Breast epithelium (tissue), 3 donors: Measurements from ENCODE around the gene MAPT.

Experiments
- POLR2AphosphoS5 ChIP-seq, 3 donors: sonication (generic); formaldehyde crosslinking; IDR thresholded peaks; one replicate each; pipeline ENCODE4 v1.6.1; 2017; ENCODE audit warnings: antibody characterized with exemption in 3 of 3
- TF ChIP-seq, protein P1 (sequence below), 3 donors: fragments of 450-650 bp; IDR thresholded peaks; one replicate each; pipeline ENCODE4 v1.5.1; 2016 to 2017; ENCODE audit warnings: antibody characterized with exemption in 3 of 3, mild to moderate bottlenecking in 3 of 3, moderate library complexity in 3 of 3

DNA sequence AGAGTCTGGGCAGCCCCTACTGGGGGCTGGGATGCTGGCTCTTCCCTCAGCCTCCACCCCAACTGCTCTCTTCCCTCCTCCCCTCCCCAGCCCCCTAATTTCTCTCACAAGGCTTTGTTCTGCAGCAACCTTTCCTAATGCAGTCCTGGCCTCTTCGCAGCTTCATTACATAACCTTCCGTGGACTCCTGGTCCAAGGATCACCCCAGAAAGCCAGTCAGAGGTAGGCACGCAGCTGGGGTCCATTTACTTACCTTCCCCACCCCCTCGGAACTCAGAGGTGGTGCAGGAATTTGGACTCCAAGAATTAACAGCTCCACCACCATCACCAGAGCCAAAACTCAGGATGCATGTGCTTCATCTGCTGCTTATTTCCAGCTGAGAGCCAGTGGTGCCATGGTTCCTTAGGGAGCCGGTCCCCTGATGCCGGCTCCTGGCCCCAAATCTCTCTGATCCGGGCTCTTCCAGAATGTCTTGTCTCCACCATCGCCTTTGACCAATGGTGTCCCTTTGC, 40.9 kb downstream of the MAPT start:
- TF ChIP-seq, protein P1, sequence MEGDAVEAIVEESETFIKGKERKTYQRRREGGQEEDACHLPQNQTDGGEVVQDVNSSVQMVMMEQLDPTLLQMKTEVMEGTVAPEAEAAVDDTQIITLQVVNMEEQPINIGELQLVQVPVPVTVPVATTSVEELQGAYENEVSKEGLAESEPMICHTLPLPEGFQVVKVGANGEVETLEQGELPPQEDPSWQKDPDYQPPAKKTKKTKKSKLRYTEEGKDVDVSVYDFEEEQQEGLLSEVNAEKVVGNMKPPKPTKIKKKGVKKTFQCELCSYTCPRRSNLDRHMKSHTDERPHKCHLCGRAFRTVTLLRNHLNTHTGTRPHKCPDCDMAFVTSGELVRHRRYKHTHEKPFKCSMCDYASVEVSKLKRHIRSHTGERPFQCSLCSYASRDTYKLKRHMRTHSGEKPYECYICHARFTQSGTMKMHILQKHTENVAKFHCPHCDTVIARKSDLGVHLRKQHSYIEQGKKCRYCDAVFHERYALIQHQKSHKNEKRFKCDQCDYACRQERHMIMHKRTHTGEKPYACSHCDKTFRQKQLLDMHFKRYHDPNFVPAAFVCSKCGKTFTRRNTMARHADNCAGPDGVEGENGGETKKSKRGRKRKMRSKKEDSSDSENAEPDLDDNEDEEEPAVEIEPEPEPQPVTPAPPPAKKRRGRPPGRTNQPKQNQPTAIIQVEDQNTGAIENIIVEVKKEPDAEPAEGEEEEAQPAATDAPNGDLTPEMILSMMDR (IDR thresholded peaks at IDR 0.05): no peak
- no peak for TF ChIP-seq POLR2AphosphoS5 (IDR thresholded peaks at IDR 0.05)
